Gastrocnemius medialis (tissue), 4 donors: ENCODE measurements around the gene MACROD1. TPM values are rescaled to one million over a fixed set of nuclear protein-coding genes. Genes with fewer than 3 reads are reported as not detected.

ENCODE experiments used
- ATAC-seq, 2 donors: fragments of 150-250 bp; one replicate each; pipeline ENCODE4 v1.9.1; 2016
- DNase-seq, 2 donors: peaks; one replicate each; pipeline ENCODE4 v3.0.0-alpha.2; 2019
- H3K27ac ChIP-seq, 4 donors: fragments of 200-600 bp; sonication (generic); 1 replicate in 1 of 4; 2 replicates in 3 of 4; pipeline ENCODE4 v1.5.1; 2016 to 2018; ENCODE audit warnings: mild to moderate bottlenecking in 2 of 4, moderate library complexity in 1 of 4
- H3K27me3 ChIP-seq, 3 donors: fragments of 200-600 bp; sonication (generic) in 2 of 3; 1 replicate in 1 of 3; 2 replicates in 2 of 3; pipeline versions ENCODE4 v1.5.1 to v1.6.0; 2016 to 2019; ENCODE audit warnings: mild to moderate bottlenecking in 1 of 3, moderate library complexity in 1 of 3
- H3K36me3 ChIP-seq, 2 donors: fragments of 200-600 bp; sonication (generic) in 1 of 2; one replicate each; pipeline ENCODE4 v1.5.1; 2017 to 2018
- H3K4me1 ChIP-seq, 2 donors: fragments of 200-600 bp; sonication (generic) in 1 of 2; one replicate each; pipeline ENCODE4 v1.5.1; 2016 to 2017; ENCODE audit warnings: mild to moderate bottlenecking in 2 of 2
- H3K4me3 ChIP-seq, 4 donors: fragments of 200-600 bp; sonication (generic) in 3 of 4; 1 replicate in 1 of 4; 2 replicates in 3 of 4; pipeline ENCODE4 v1.5.1; 2016 to 2019; ENCODE audit warnings: mild to moderate bottlenecking in 2 of 4
- H3K9me3 ChIP-seq, 3 donors: fragments of 200-600 bp; sonication (generic) in 2 of 3; 1 replicate in 1 of 3; 2 replicates in 2 of 3; pipeline ENCODE4 v1.5.1; 2016 to 2019
- CTCF ChIP-seq, 5 experiments: fragments of 450-650 bp in 3 of 5; fragments of 200-600 bp in 2 of 5; sonication (generic) in 2 of 5; IDR thresholded peaks in 4 of 5; conservative IDR thresholded peaks in 1 of 5; 1 replicate in 4 of 5; 2 replicates in 1 of 5; pipeline ENCODE4 v1.5.1; 2016 to 2019; ENCODE audit warnings: antibody characterized with exemption in 5 of 5, mild to moderate bottlenecking in 3 of 5, moderate library complexity in 3 of 5
- POLR2A ChIP-seq, 2 donors: fragments of 450-650 bp; IDR thresholded peaks; one replicate each; pipeline ENCODE4 v1.6.1; 2017; ENCODE audit warnings: antibody characterized with exemption in 2 of 2, mild to moderate bottlenecking in 2 of 2, moderate library complexity in 2 of 2
- in situ Hi-C, 4 donors: fragments of 200-750 bp; cut with MboI; loops; one replicate each; pipeline versions ENCODE4 v1.15.0 to v1.8.0; 2017; ENCODE audit warnings: low sequenced_read_pairs in 4 of 4
- intact Hi-C: fragments of 100-400 bp; cut with DNase I; formaldehyde crosslinking; loops from one replicate; pipeline ENCODE4 v1.15.1; 2023; ENCODE audit warnings: low total_unique reads
- total RNA-seq, 4 donors: library from RNA; depleted of rRNA; stranded (reverse); fragments of >200 nt; gene quantifications; one replicate each; pipeline versions ENCODE4 v1.1.0 to v1.2.3, GENCODE V29; 2016

MACROD1 gene
- total RNA-seq, 4 donors from 2014 or later: 162 to 308 (median 205) TPM

- H3K9me3 ChIP-seq: no peaks in the 10 kb centered on the region
- TF ChIP-seq POLR2A (IDR thresholded peaks at IDR 0.05) (no peak), CTCF (IDR thresholded peaks at IDR 0.05 in 4 of 5, conservative IDR thresholded peaks at IDR 0.05 in 1 of 5) (no peak)
- ATAC-seq: no peak
- intact Hi-C loops (no loop called here), in situ Hi-C loops (loop anchor here in 2 of 4 donors (5.0 kb wide), 1 partner anchor 94 kb away; no protein-coding TSS in a partner anchor)
- H3K4me1 ChIP-seq: peaks cover 17 to 22% of the 10 kb centered on the region in 2 donors
- DNase-seq: no peak
- H3K27me3 ChIP-seq: no peaks in the 10 kb centered on the region
- H3K36me3 ChIP-seq: peaks cover 3 to 76% of the 10 kb centered on the region in 2 donors
- peak overlapping the region in 2 of 4 donors; percentile 9 to 41 for H3K27ac ChIP-seq
- H3K4me3 ChIP-seq: no peak overlapping the region
Measured at GRCh38 chr11:64202992-64203391, 37.1 kb upstream of the MACROD1 start.

DNA sequence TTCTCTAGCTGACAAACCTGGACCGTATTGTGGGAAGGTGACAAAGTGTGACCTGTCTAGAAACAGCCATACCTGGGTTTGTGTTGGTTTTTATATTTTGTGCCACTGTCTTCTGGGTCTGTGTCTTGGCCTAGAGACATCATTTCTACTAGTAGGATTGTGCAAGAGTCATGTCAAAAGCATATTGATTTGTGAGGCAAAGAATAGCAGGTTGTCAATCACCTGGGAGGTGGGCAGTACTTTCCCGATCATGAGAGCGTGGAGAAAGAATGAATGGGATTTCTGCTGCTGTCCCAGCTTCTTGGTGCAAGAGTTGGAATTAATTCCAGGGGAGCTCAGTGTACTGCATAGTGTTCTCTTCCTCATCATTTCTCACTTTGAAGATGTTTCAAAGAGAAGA is 35.6 kb upstream of the MACROD1 start:
- no peaks in the 10 kb centered on the region for H3K27me3 ChIP-seq
- in situ Hi-C loops: loop anchor here in 2 of 4 donors (5.0 kb wide), 1 partner anchor 96 kb away; no protein-coding TSS in a partner anchor
- no peak overlapping the region for H3K27ac ChIP-seq
- ATAC-seq (no peak), DNase-seq (no peak)
- peaks cover 17% of the 10 kb centered on the region in 2 donors for H3K4me1 ChIP-seq
- no peak for TF ChIP-seq CTCF (IDR thresholded peaks at IDR 0.05 in 4 of 5, conservative IDR thresholded peaks at IDR 0.05 in 1 of 5)
- TF ChIP-seq POLR2A (IDR thresholded peaks at IDR 0.05): no peak
- peaks cover 3 to 88% of the 10 kb centered on the region in 2 donors for H3K36me3 ChIP-seq
- no peaks in the 10 kb centered on the region for H3K9me3 ChIP-seq
- intact Hi-C loops: no loop called here
- H3K4me3 ChIP-seq: no peak overlapping the region

DNA sequence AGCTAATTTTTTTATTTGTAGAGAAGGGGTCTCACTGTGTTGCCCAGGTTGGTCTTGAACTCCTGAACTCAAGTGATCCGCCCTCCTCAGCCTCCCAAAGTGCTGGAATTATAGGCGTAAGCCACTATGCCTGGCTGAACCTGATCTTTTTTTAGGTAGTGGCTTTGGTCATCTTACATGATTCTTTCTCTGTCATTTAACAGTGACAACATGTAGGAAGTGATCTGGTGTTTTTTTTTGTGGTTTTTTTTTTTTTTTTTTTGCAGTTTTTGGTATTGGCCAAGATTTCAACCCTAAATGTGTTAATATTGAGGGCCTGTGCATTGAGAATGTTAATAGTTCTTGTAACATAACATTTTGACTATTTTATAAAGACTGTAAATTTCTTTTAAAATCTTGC is 32.6 kb upstream of the MACROD1 start:
- no peaks in the 10 kb centered on the region for H3K27me3 ChIP-seq
- no peaks in the 10 kb centered on the region for H3K9me3 ChIP-seq
- ATAC-seq (no peak), DNase-seq (no peak)
- H3K27ac ChIP-seq: no peak overlapping the region
- H3K4me3 ChIP-seq: no peak overlapping the region
- in situ Hi-C loops (no loop called here), intact Hi-C loops (no loop called here)
- peaks cover 3 to 6% of the 10 kb centered on the region in 2 donors for H3K4me1 ChIP-seq
- TF ChIP-seq CTCF (IDR thresholded peaks at IDR 0.05 in 4 of 5, conservative IDR thresholded peaks at IDR 0.05 in 1 of 5): no peak
- no peak for TF ChIP-seq POLR2A (IDR thresholded peaks at IDR 0.05)
- H3K36me3 ChIP-seq: peaks cover 4 to 96% of the 10 kb centered on the region in 2 donors

DNA sequence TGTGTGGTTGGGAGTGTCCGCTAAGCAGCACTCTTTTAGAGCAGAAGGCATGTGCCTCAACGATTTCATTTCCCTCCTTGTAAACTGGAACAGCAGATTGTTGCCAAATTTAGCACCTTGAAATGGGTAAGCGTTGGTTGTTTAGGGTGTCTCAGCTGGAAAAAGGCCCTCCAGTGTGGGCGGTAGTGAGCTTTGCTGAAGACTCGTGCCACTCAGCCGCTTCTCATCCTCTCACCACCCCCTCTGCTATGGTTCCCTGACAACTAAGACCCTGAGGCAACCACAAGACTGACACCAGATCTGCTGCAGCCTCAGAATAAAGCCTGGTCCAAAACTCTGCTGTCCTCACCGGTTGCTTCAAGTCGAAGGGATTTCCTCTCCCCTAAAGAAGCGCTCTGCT is 30.7 kb upstream of the MACROD1 start:
- Histone ChIP-seq H3K27me3 (no peaks in the 10 kb centered on the region), H3K4me1 (no peaks in the 10 kb centered on the region), H3K4me3 (no peak overlapping the region), H3K27ac (no peak overlapping the region), H3K9me3 (no peaks in the 10 kb centered on the region), H3K36me3 (peaks cover 3 to 86% of the 10 kb centered on the region in 2 donors)
- intact Hi-C loops (no loop called here), in situ Hi-C loops (no loop called here)
- TF ChIP-seq POLR2A (IDR thresholded peaks at IDR 0.05) (no peak), CTCF (IDR thresholded peaks at IDR 0.05 in 4 of 5, conservative IDR thresholded peaks at IDR 0.05 in 1 of 5) (no peak)
- DNase-seq (no peak), ATAC-seq (no peak)

GRCh38 chr11:64192434-64192833 is 26.5 kb upstream of the MACROD1 start:
- in situ Hi-C loops: no loop called here
- no peak for DNase-seq
- Histone ChIP-seq H3K27me3 (no peaks in the 10 kb centered on the region), H3K4me3 (no peak overlapping the region), H3K36me3 (peaks cover 3 to 46% of the 10 kb centered on the region in 2 donors), H3K4me1 (peaks cover 0 to 3% of the 10 kb centered on the region in 2 donors), H3K27ac (no peak overlapping the region), H3K9me3 (no peaks in the 10 kb centered on the region)
- ATAC-seq: no peak
- TF ChIP-seq CTCF (IDR thresholded peaks at IDR 0.05 in 4 of 5, conservative IDR thresholded peaks at IDR 0.05 in 1 of 5): no peak
- no peak for TF ChIP-seq POLR2A (IDR thresholded peaks at IDR 0.05)
- intact Hi-C loops: no loop called here
